Frontal cortex (tissue), 4 donors: ENCODE measurements around the gene CROCC. TPM values are rescaled to one million over a fixed set of nuclear protein-coding genes. Genes with fewer than 3 reads are reported as not detected.

Experiments
- DNase-seq, 2 donors: peaks; one replicate each; pipeline ENCODE4 v3.0.0; 2012; ENCODE audit warnings: low spot score in 2 of 2
- FAIRE-seq: peaks from 2 replicates; lab custom pipeline; 2012; peaks lifted over from hg19 to GRCh38; lab: Jason Lieb, UNC
- small RNA-seq: library from RNA; depleted of rRNA; stranded (forward); fragments of <200 nt; gene quantifications from one replicate; pipeline ENCODE3, GENCODE V24; 2014
- total RNA-seq: library from RNA; depleted of rRNA; stranded (reverse); fragments of >200 nt; gene quantifications from one replicate; pipeline ENCODE4 v1.2.3, GENCODE V29; 2014
- donor health status: control.
- donor health status: control.
- donor health status: control.

The CROCC gene
- total RNA-seq, 1 donor from 2014 or later: 17.5 TPM

GRCh38 chr1:17021896-17022295, 100.2 kb downstream of the CROCC start:
- no peak for DNase-seq
- no peak for FAIRE-seq

Small RNA genes within 50 kb of the gene (small RNA-seq; reads per million reads assigned to genes)
- gene RNU1-2 (not detected), gene RNU1-5P (not detected)

Other genes starting within 250 kb of the CROCC start
- gene RNU1-4, start 181.4 kb upstream of the CROCC start, total RNA-seq: under 0.01 TPM
- under 0.01 TPM for gene RNU1-2, start 26.0 kb upstream of the CROCC start, total RNA-seq
- 7.3 TPM for gene MFAP2, start 58.7 kb downstream of the CROCC start, total RNA-seq
- 73.4 TPM for gene ATP13A2, start 90.0 kb downstream of the CROCC start, total RNA-seq
- 89.3 TPM for gene SDHB, start 132.1 kb downstream of the CROCC start, total RNA-seq
- 0.41 TPM for gene PADI2, start 197.5 kb downstream of the CROCC start, total RNA-seq